Small intestine (tissue), 7 donors: ENCODE measurements around the gene TAF7L. TPM values are rescaled to one million over a fixed set of nuclear protein-coding genes. Genes with fewer than 3 reads are reported as not detected.
A peak's percentile ranks its signal among the peaks of the same experiment; 100 is the strongest.

ENCODE experiments used
- DNase-seq, 2 donors: peaks; one replicate each; pipeline versions ENCODE4 v3.0.0 to v3.0.0-alpha.2; 2013
- FAIRE-seq: peaks from 2 replicates; lab custom pipeline; 2012; peaks lifted over from hg19 to GRCh38; lab: Jason Lieb, UNC
- H3K27ac ChIP-seq, 3 donors: one replicate each; pipeline ENCODE4 v1.5.1; 2013; ENCODE audit warnings: low read length in 2 of 3, mild to moderate bottlenecking in 2 of 3, control low read depth in 1 of 3, inconsistent platforms in 1 of 3, low read depth in 1 of 3, moderate library complexity in 1 of 3
- H3K27me3 ChIP-seq, 3 donors: one replicate each; pipeline ENCODE4 v1.6.1; 2013; ENCODE audit warnings: low read length in 3 of 3, inconsistent platforms in 1 of 3; ENCODE audit not compliant: control insufficient read depth in 3 of 3, insufficient read depth in 3 of 3
- H3K36me3 ChIP-seq, 3 donors: one replicate each; pipeline ENCODE4 v1.6.1; 2013; ENCODE audit warnings: low read length in 3 of 3, inconsistent platforms in 1 of 3, low read depth in 1 of 3, mild to moderate bottlenecking in 1 of 3, moderate library complexity in 1 of 3; ENCODE audit not compliant: control insufficient read depth in 3 of 3, insufficient read depth in 2 of 3
- H3K4me1 ChIP-seq, 3 donors: one replicate each; pipeline ENCODE4 v1.6.1; 2013; ENCODE audit warnings: low read length in 2 of 3, inconsistent platforms in 1 of 3, low read depth in 1 of 3, mild to moderate bottlenecking in 1 of 3, moderate library complexity in 1 of 3; ENCODE audit not compliant: control insufficient read depth in 3 of 3, insufficient read depth in 2 of 3
- H3K4me3 ChIP-seq, 3 donors: one replicate each; pipeline ENCODE4 v1.5.1; 2013; ENCODE audit warnings: low read length in 3 of 3, control low read depth in 1 of 3, inconsistent platforms in 1 of 3, low read depth in 1 of 3, mild to moderate bottlenecking in 1 of 3, moderate library complexity in 1 of 3
- H3K9me3 ChIP-seq, 2 donors: one replicate each; pipeline ENCODE4 v1.6.1; 2013; ENCODE audit warnings: low read depth in 1 of 2, low read length in 1 of 2; ENCODE audit not compliant: control insufficient read depth in 2 of 2, insufficient read depth in 1 of 2
- WGBS, 3 donors: extraction: QIAGEN DNeasy Blood & Tissue Kit; methylation state at CpG; one replicate each; pipeline ENCODE4 v1.1.7; 2013; 5-methylcytosine and 5-hydroxymethylcytosine counted together
- polyA plus RNA-seq, 4 donors: library from polyadenylated mRNA; stranded (reverse) in 3 of 4; unstranded in 1 of 4; fragments of 200-250 nt in 3 of 4; fragments of 120-200 nt in 1 of 4; gene quantifications; one replicate each; pipeline versions ENCODE4 v1.2.1 to v1.2.3, GENCODE V29; 2013
- donor health status: healthy with polysubstance abuse.
- donor health status: control.
- donor health status: control.
- donor health status: Bipolar disorder and iron deficiency.
- donor health status: healthy.

The TAF7L gene
- polyA plus RNA-seq, 4 donors, result 0.03 to 0.12 TPM; not detected in 2

GRCh38 chrX:101274198-101274597 lies 16.9 kb downstream of the TAF7L start:
- Histone ChIP-seq H3K36me3 (no peaks in the 10 kb centered on the region), H3K27me3 (no peaks in the 10 kb centered on the region), H3K4me3 (no peak overlapping the region), H3K4me1 (no peaks in the 10 kb centered on the region), H3K27ac (no peak overlapping the region), H3K9me3 (no peaks in the 10 kb centered on the region)
- FAIRE-seq, result no peak
- no peak for DNase-seq
- 89 to 96% (median 91%) methylated on average over 6 of the region's 6 CpGs for WGBS, 3 donors

GRCh38 chrX:101265869-101266428 lies 25.2 kb downstream of the TAF7L start:
- Histone ChIP-seq H3K9me3 (no peaks in the 10 kb centered on the region), H3K4me3 (no peak overlapping the region), H3K27me3 (no peaks in the 10 kb centered on the region), H3K27ac (no peak overlapping the region), H3K36me3 (no peaks in the 10 kb centered on the region), H3K4me1 (no peaks in the 10 kb centered on the region)
- 69 to 75% (median 71%) methylated on average over 5 of the region's 5 CpGs for WGBS, 3 donors
- FAIRE-seq, result no peak
- DNase-seq, result no peak

GRCh38 chrX:101263766-101264165 lies 27.4 kb downstream of the TAF7L start:
- Histone ChIP-seq H3K4me3 (no peak overlapping the region), H3K4me1 (no peaks in the 10 kb centered on the region), H3K9me3 (no peaks in the 10 kb centered on the region), H3K36me3 (no peaks in the 10 kb centered on the region), H3K27ac (no peak overlapping the region), H3K27me3 (no peaks in the 10 kb centered on the region)
- FAIRE-seq, result no peak
- no peak for DNase-seq
- whole genome bisulfite sequencing, 3 donors, result 59 to 82% (median 75%) methylated on average over 2 of the region's 2 CpGs

- Histone ChIP-seq H3K27ac (no peak overlapping the region), H3K27me3 (no peaks in the 10 kb centered on the region), H3K9me3 (no peaks in the 10 kb centered on the region), H3K4me3 (no peak overlapping the region), H3K36me3 (no peaks in the 10 kb centered on the region), H3K4me1 (no peaks in the 10 kb centered on the region)
- DNase-seq (no peak), FAIRE-seq (no peak)
- 85 to 93% (median 91%) methylated on average over 4 of the region's 4 CpGs for WGBS, 3 donors
These were observed 28.5 kb downstream of the TAF7L start for GRCh38 chrX:101262590-101262989.

GRCh38 chrX:101260435-101260834 lies 30.7 kb downstream of the TAF7L start:
- Histone ChIP-seq H3K4me3 (no peak overlapping the region), H3K27ac (no peak overlapping the region), H3K36me3 (no peaks in the 10 kb centered on the region), H3K9me3 (no peaks in the 10 kb centered on the region), H3K4me1 (no peaks in the 10 kb centered on the region), H3K27me3 (no peaks in the 10 kb centered on the region)
- no peak for FAIRE-seq
- DNase-seq, result peak; percentile 9 to 26
- 45 to 69% (median 46%) methylated on average over 2 to 4 of the region's 4 CpGs for WGBS, 3 donors

- Histone ChIP-seq H3K4me3 (no peak overlapping the region), H3K9me3 (no peaks in the 10 kb centered on the region), H3K27ac (no peak overlapping the region), H3K36me3 (no peaks in the 10 kb centered on the region), H3K27me3 (no peaks in the 10 kb centered on the region), H3K4me1 (no peaks in the 10 kb centered on the region)
- WGBS, 3 donors, result 93 to 97% (median 95%) methylated on average over 11 of the region's 11 CpGs
- DNase-seq, result no peak
- no peak for FAIRE-seq
These were observed 32.9 kb downstream of the TAF7L start for GRCh38 chrX:101258259-101258581.

- no peaks in the 10 kb centered on the region for H3K4me1 ChIP-seq
- H3K9me3 ChIP-seq, result no peaks in the 10 kb centered on the region
- no peak overlapping the region for H3K4me3 ChIP-seq
- H3K27me3 ChIP-seq, result no peaks in the 10 kb centered on the region
- no peak for DNase-seq
- WGBS, 3 donors, result 55 to 79% (median 76%) methylated on average over 4 of the region's 4 CpGs
- FAIRE-seq, result no peak
- no peak overlapping the region for H3K27ac ChIP-seq
- H3K36me3 ChIP-seq, result no peaks in the 10 kb centered on the region
These were observed 33.5 kb downstream of the TAF7L start for GRCh38 chrX:101257448-101258258.

GRCh38 chrX:101252634-101253033 lies 38.5 kb downstream of the TAF7L start:
- 62 to 70% (median 68%) methylated on average over 2 of the region's 2 CpGs for WGBS, 3 donors
- Histone ChIP-seq H3K36me3 (no peaks in the 10 kb centered on the region), H3K4me1 (no peaks in the 10 kb centered on the region), H3K27me3 (no peaks in the 10 kb centered on the region), H3K4me3 (no peak overlapping the region), H3K27ac (no peak overlapping the region), H3K9me3 (no peaks in the 10 kb centered on the region)
- DNase-seq (no peak), FAIRE-seq (no peak)
